ENCODE data around the gene BRK1.

Gene BRK1

DNA sequence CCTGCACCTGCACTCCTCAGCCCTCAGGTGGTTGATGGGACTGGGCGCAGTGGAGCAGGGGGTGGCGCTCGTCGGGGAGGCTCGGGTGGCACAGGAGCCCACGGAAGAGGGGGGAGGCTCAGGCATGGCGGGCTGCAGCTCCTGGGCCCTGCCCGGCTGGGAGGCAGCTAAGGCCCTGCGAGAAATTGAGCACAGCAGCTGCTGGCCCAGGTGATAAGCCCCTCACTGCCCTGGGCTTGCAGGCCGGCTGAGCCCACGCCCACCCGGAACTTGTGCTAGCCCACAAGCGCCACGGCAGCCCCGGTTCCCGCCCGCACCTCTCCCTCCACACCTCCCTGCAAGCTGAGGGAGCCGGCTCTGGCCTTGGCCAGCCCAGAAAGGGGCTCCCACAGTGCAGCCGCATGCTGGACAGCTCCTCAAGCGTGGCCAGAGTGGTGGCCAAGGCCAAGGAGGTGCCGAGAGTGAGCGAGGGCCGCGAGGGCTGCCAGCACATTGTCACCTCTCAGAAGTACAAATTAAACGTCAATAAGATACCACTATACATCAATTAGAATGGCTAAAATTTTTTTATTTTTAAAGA, 21.0 kb downstream of the BRK1 start:
- TF ChIP-seq, protein P1, sequence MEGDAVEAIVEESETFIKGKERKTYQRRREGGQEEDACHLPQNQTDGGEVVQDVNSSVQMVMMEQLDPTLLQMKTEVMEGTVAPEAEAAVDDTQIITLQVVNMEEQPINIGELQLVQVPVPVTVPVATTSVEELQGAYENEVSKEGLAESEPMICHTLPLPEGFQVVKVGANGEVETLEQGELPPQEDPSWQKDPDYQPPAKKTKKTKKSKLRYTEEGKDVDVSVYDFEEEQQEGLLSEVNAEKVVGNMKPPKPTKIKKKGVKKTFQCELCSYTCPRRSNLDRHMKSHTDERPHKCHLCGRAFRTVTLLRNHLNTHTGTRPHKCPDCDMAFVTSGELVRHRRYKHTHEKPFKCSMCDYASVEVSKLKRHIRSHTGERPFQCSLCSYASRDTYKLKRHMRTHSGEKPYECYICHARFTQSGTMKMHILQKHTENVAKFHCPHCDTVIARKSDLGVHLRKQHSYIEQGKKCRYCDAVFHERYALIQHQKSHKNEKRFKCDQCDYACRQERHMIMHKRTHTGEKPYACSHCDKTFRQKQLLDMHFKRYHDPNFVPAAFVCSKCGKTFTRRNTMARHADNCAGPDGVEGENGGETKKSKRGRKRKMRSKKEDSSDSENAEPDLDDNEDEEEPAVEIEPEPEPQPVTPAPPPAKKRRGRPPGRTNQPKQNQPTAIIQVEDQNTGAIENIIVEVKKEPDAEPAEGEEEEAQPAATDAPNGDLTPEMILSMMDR (IDR thresholded peaks at IDR 0.05): no peak

DNA sequence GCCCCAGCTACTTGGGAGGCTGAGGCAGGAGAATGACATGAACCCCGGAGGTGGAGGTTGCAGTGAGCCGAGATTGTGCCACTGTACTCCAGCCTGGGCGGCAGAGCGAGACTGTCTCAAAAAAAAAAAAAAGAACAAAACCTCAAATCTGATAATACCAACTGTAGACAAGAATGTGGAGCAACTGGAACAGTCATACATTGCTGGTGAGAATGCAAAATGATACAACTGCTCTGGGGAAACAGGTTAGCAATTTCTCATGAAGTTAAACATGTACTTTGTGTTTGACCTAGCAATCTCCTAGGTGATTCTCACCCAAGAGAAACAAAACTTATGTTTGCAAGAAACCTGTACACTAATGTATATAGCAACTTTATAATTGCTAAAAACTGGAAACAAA, 21.7 kb downstream of the BRK1 start:
- TF ChIP-seq, protein P1 (IDR thresholded peaks at IDR 0.05): no peak

DNA sequence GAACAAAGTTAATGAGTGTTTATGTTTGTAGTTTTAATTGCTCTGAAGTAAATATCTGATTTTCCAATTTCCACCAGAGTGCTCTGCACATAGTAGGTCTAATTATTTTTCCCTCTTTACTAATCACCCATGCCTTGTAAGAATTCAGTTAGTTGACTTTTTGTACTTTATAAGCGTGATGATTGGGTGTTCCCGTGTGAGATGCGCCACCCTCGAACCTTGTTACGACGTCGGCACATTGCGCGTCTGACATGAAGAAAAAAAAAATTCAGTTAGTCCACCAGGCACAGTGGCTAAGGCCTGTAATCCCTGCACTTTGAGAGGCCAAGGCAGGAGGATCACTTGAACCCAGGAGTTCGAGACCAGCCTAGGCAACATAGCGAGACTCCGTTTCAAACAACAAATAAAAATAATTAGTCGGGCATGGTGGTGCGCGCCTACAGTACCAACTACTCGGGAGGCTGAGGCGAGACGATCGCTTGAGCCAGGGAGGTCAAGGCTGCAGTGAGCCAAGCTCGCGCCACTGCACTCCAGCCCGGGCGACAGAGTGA, 25.6 kb downstream of the BRK1 start:
- TF ChIP-seq, protein P1 (IDR thresholded peaks at IDR 0.05): no peak

DNA sequence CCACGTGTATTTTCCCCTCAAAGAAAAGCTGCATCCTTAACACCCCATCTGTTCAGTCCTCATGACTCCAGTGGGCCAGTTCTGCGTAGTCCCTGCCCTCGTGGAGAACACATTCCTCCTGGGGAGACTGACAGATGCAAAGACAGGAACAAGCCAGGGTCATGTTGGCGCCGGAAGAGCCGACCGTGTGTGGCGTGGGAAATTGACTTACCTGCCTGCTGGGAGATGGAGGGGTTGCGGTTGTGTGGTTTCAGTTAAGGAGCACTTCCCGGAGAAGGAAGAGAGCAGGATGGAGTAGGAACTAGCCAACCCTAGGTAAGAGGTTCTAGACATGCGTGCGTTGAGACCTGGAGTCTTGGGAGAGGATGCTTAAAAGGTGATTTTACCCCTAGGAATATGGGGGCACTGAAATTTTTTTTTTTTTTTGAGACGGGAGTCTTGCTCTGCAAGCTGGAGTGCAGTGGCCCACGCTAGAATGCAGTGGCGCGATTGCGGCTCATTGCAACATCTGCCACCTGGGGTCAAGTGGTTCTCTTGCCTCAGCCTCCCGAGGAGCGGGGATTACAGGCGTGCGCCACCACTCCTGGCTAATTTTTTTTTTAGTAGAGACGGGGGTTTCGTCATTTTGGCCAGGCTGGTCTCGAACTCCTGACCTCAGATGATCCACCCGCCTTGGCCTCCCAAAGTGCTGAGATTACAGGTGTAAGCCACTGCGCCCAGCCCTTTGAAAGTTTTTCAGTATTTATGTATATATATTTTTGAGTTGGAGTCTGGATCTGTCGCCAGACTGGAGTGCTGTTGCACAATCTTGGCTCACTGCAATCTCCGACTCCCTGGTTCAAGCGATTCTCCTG, 27.5 kb downstream of the BRK1 start:
- TF ChIP-seq, protein P1 (IDR thresholded peaks at IDR 0.05): no peak

DNA sequence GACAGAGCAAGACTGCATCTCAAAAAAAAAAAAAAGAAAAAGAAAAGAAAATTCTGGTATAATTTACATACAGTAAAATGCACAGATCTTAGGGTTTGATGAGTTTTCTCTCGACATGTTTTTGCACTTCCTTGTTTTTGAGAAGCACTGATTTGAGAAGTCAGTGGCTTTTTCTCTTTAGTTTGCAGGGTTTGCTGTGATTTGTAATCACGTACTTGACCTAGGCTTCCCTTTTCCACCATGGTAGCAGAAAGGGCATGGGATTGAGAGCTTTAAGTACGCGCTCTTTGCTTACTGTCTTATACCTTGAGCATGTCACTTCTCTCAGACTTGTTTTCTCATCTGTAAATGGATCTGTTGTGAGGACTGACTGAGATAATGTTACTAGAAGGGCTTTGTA, 30.2 kb downstream of the BRK1 start:
- TF ChIP-seq, protein P1 (IDR thresholded peaks at IDR 0.05): no peak

DNA sequence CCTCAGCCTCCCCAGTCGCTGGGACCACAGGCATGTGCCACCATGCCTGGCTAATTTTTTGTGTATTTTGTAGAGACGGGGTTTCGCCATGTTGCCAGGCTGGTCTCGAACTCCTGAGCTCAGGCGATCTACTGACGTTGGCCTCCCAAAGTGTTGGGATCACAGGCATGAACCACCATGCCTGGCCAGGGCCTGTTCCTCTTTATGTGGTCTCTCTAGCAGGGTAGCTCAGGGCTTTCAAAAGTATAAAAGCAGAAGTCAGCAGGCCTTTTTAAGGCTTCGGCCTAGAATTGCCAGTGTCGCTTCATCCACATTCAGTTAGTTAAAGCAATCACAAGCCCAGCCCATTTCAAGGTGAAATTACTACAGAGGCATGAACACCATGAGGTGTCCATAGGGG, 33.8 kb downstream of the BRK1 start:
- TF ChIP-seq, protein P1 (IDR thresholded peaks at IDR 0.05): no peak

DNA sequence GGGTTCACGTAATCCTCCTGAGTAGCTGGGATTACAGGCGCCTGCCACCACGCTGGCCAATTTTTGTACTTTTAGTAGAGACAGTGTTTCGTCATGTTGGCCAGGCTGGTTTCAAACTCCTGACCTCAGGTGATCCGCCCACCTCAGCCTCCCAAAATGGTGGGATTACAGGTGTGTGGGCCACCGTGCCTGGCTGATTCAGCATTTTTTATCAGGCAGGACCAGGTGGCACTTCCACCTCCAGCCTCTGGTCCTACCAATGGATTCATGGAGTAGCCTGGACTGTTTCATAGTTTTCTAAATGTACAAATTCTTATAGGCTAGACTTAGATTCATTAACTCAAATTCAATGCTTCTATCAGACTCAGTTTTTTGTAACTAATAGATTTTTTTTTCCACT, 35.5 kb downstream of the BRK1 start:
- TF ChIP-seq, protein P1 (IDR thresholded peaks at IDR 0.05): no peak
